Measurements from ENCODE around the gene EXOSC7. TPM values are rescaled to one million over a fixed set of nuclear protein-coding genes. Genes with fewer than 3 reads are reported as not detected.

The EXOSC7 gene
- total and polyA plus RNA-seq, 10 of the 15 experiments (the other 5 are each of a cell fraction or from before 2014, with no cell fraction given): 58.0 to 193 (median 82.9) TPM

DNA sequence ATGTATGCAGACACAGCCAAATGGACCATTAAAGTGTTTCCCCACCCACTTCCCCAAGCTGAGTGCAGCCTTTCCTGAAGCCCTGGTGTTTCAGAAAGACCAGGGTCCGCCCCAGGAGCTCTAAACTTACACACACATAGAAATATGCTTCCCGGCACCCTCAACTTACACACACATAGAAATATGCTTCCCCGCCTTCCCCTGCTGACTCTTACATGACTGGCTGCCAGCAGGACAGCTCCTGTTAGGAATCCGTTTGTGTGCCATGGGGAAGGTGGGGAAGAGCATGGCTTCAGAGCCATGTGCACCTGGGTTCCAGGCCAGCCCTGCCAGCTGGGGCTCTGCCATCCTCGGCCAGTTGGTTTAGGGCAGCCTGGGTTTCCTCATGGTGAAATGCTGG, 53.6 kb downstream of the EXOSC7 start:
- Histone ChIP-seq H4K20me1 (ENCODE audit: control insufficient read depth, insufficient read depth) (no peaks in the 10 kb centered on the region), H3K27me3 (replicated peaks in 1 of 2; ENCODE audit: control insufficient read depth in 2 of 2, insufficient read depth in 2 of 2, low read length in 1 of 2) (no peaks in the 10 kb centered on the region), H3K4me2 (ENCODE audit: control insufficient read depth, insufficient read depth) (no peak overlapping the region), H3K36me3 (ENCODE audit: control insufficient read depth in 2 of 2, insufficient read depth in 2 of 2, low read length in 1 of 2) (no peaks in the 10 kb centered on the region; a peak in 1 of 4 replicates), H2AFZ (ENCODE audit: control insufficient read depth, low read depth, low read length) (no peak overlapping the region), H3K4me1 (ENCODE audit: control insufficient read depth, insufficient read depth, low read length) (peaks cover 2% of the 10 kb centered on the region), H3K4me3 (no peak overlapping the region), H3K79me2 (ENCODE audit: control insufficient read depth, insufficient read depth, low read length) (no peaks in the 10 kb centered on the region), H3K27ac (ENCODE audit: control insufficient read depth, insufficient read depth) (no peak overlapping the region), H3K9me3 (replicated peaks; ENCODE audit: control insufficient read depth, insufficient read depth, low read length) (no peaks in the 10 kb centered on the region), H3K9ac (ENCODE audit: control insufficient read depth, insufficient read depth, low read length) (no peak overlapping the region)
- BruUV-seq (replicated peaks): no TSS peak
- CTCF ChIA-PET: interaction anchor here (0.6 to 1.3 kb wide), 2 partner anchors 12 to 36 kb away, joined by 3 read pairs; no protein-coding TSS in a partner anchor
- in situ Hi-C loops (cut with MboI): no loop called here
- POLR2A ChIA-PET: no interaction called here
- intact Hi-C loops (cut with micrococcal nuclease; ENCODE audit: unreplicated experiment): no loop called here
- SMC1A ChIA-PET (ENCODE audit: uncharacterized antibody, unreplicated experiment): no interaction called here
- no peak for TF ChIP-seq TCF12 (IDR thresholded peaks at IDR 0.05; ENCODE audit: low read depth, low read length)
- TF ChIP-seq BCL11A (IDR thresholded peaks at IDR 0.05; ENCODE audit: low read depth, low read length): no peak
- no peak for TF ChIP-seq ZNF217 (IDR thresholded peaks at IDR 0.05)
- no peak for TF ChIP-seq NFYB (IDR thresholded peaks at IDR 0.05; ENCODE audit: insufficient read depth, low read depth, low read length)
- TF ChIP-seq GATAD2B (conservative IDR thresholded peaks at IDR 0.05; ENCODE audit: low read depth): no peak
- TF ChIP-seq ZBED1 (IDR thresholded peaks at IDR 0.05; ENCODE audit: borderline replicate concordance): no peak
- TF ChIP-seq SREBF2 (IDR thresholded peaks at IDR 0.05; ENCODE audit: low read length): no peak
- TF ChIP-seq SIN3A (IDR thresholded peaks at IDR 0.05; ENCODE audit: low read depth, low read length): no peak
- TF ChIP-seq ATF2 (IDR thresholded peaks at IDR 0.05; ENCODE audit: low read length): no peak
- no peak for TF ChIP-seq EP300 (IDR thresholded peaks at IDR 0.05; ENCODE audit: borderline replicate concordance in 1 of 2, control insufficient read depth in 1 of 2, low read depth in 2 of 2, low read length in 2 of 2)
- TF ChIP-seq, protein P1, sequence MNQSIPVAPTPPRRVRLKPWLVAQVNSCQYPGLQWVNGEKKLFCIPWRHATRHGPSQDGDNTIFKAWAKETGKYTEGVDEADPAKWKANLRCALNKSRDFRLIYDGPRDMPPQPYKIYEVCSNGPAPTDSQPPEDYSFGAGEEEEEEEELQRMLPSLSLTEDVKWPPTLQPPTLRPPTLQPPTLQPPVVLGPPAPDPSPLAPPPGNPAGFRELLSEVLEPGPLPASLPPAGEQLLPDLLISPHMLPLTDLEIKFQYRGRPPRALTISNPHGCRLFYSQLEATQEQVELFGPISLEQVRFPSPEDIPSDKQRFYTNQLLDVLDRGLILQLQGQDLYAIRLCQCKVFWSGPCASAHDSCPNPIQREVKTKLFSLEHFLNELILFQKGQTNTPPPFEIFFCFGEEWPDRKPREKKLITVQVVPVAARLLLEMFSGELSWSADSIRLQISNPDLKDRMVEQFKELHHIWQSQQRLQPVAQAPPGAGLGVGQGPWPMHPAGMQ (IDR thresholded peaks at IDR 0.05; ENCODE audit: borderline replicate concordance): no peak
- no peak for TF ChIP-seq TARDBP (IDR thresholded peaks at IDR 0.05; ENCODE audit: borderline replicate concordance)
- TF ChIP-seq, protein P2, sequence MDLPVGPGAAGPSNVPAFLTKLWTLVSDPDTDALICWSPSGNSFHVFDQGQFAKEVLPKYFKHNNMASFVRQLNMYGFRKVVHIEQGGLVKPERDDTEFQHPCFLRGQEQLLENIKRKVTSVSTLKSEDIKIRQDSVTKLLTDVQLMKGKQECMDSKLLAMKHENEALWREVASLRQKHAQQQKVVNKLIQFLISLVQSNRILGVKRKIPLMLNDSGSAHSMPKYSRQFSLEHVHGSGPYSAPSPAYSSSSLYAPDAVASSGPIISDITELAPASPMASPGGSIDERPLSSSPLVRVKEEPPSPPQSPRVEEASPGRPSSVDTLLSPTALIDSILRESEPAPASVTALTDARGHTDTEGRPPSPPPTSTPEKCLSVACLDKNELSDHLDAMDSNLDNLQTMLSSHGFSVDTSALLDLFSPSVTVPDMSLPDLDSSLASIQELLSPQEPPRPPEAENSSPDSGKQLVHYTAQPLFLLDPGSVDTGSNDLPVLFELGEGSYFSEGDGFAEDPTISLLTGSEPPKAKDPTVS (IDR thresholded peaks at IDR 0.05; ENCODE audit: low read depth, low read length): no peak
- no peak for TF ChIP-seq HCFC1 (IDR thresholded peaks at IDR 0.05; ENCODE audit: low read length)
- TF ChIP-seq IKZF2 (IDR thresholded peaks at IDR 0.05): no peak
- no peak for TF ChIP-seq NFYA (IDR thresholded peaks at IDR 0.05; ENCODE audit: borderline replicate concordance, low read depth, low read length)
- TF ChIP-seq TCF3 (IDR thresholded peaks at IDR 0.05; ENCODE audit: borderline replicate concordance, insufficient read depth, low read depth, low read length): no peak
- TF ChIP-seq RCOR1 (conservative IDR thresholded peaks at IDR 0.05; ENCODE audit: low read depth, low read length): no peak
- TF ChIP-seq, protein P3, sequence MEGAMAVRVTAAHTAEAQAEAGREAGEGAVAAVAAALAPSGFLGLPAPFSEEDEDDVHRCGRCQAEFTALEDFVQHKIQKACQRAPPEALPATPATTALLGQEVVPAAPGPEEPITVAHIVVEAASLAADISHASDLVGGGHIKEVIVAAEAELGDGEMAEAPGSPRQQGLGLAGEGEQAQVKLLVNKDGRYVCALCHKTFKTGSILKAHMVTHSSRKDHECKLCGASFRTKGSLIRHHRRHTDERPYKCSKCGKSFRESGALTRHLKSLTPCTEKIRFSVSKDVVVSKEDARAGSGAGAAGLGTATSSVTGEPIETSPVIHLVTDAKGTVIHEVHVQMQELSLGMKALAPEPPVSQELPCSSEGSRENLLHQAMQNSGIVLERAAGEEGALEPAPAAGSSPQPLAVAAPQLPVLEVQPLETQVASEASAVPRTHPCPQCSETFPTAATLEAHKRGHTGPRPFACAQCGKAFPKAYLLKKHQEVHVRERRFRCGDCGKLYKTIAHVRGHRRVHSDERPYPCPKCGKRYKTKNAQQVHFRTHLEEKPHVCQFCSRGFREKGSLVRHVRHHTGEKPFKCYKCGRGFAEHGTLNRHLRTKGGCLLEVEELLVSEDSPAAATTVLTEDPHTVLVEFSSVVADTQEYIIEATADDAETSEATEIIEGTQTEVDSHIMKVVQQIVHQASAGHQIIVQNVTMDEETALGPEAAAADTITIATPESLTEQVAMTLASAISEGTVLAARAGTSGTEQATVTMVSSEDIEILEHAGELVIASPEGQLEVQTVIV (IDR thresholded peaks at IDR 0.05; ENCODE audit: borderline replicate concordance, partially characterized antibody): no peak
- no peak for FAIRE-seq
- RAD21 ChIA-PET (ENCODE audit: unreplicated experiment): interaction anchor here (1.4 kb wide), 1 partner anchor 9 kb away, joined by 3 read pairs; no protein-coding TSS in a partner anchor
- no peak for ATAC-seq
- DNase-seq (ENCODE audit: low read depth, low spot score): no peak
- 56% methylated on average over 5 of the region's 5 CpGs for WGBS (ENCODE audit: insufficient coverage, insufficient replicate concordance, low lambda C conversion rate, missing lambda C conversion rate)

Measured in GM12878 (cell line).